OCI-LY1 (cell line): ENCODE results near the gene PVR.

Experiments used
- H2AFZ ChIP-seq: fragments of 200-600 bp; sonication (generic), shearing (Covaris generic); 2 replicates; pipeline ENCODE4 v1.6.0; 2014; ENCODE audit warnings: antibody characterized with exemption, mild to moderate bottlenecking, low read length
- H3F3A ChIP-seq: fragments of 200-600 bp; sonication (generic), shearing (Covaris generic); 2 replicates; pipeline ENCODE4 v1.6.0; 2014; ENCODE audit warnings: mild to moderate bottlenecking, antibody characterized with exemption, low read length, moderate library complexity; ENCODE audit not compliant: insufficient read depth
- H3K27ac ChIP-seq: fragments of 200-600 bp; sonication (generic); 2 replicates; pipeline ENCODE4 v1.5.1; 2014; ENCODE audit warnings: low read length, mixed run types, mild to moderate bottlenecking, low read depth; ENCODE audit not compliant: poor library complexity, severe bottlenecking
- H3K27me3 ChIP-seq: fragments of 200-600 bp; sonication (generic); 2 replicates; pipeline ENCODE4 v1.6.0; 2014; ENCODE audit warnings: antibody characterized with exemption, mild to moderate bottlenecking, low read length, moderate library complexity; ENCODE audit not compliant: insufficient read depth
- H3K36me3 ChIP-seq: fragments of 200-600 bp; sonication (generic); 2 replicates; pipeline ENCODE4 v1.6.1; 2014; ENCODE audit warnings: mild to moderate bottlenecking, antibody characterized with exemption, low read length, moderate library complexity, mixed read lengths; ENCODE audit not compliant: insufficient read depth
- H3K4me1 ChIP-seq: fragments of 200-600 bp; sonication (generic); 2 replicates; pipeline ENCODE4 v1.5.1; 2014; ENCODE audit warnings: mild to moderate bottlenecking, low read length, moderate library complexity; ENCODE audit not compliant: insufficient read depth, severe bottlenecking
- H3K4me2 ChIP-seq: fragments of 200-600 bp; sonication (generic), shearing (Covaris generic); 2 replicates; pipeline ENCODE4 v1.6.1; 2014; ENCODE audit warnings: low read length
- H3K4me3 ChIP-seq: fragments of 200-600 bp; sonication (generic); 2 replicates; pipeline ENCODE4 v1.5.1; 2014; ENCODE audit warnings: low read length, low read depth, mild to moderate bottlenecking, mixed read lengths; ENCODE audit not compliant: poor library complexity, severe bottlenecking
- H3K79me2 ChIP-seq: fragments of 200-600 bp; shearing (Covaris generic); 2 replicates; pipeline ENCODE4 v1.6.1; 2016; ENCODE audit warnings: mixed run types, low read length, mixed read lengths; ENCODE audit not compliant: insufficient read depth
- H3K9ac ChIP-seq: fragments of 200-600 bp; sonication (generic), shearing (Covaris generic); 2 replicates; pipeline ENCODE4 v1.6.1; 2014; ENCODE audit warnings: mild to moderate bottlenecking, low read length, mixed read lengths
- H3K9me2 ChIP-seq: fragments of 200-600 bp; sonication (generic), shearing (Covaris generic); 2 replicates; pipeline ENCODE4 v1.6.1; 2014; ENCODE audit warnings: low read depth, mild to moderate bottlenecking, low read length, mixed read lengths
- H3K9me3 ChIP-seq: fragments of 200-600 bp; shearing (Covaris generic); 2 replicates; pipeline ENCODE4 v1.6.1; 2014; ENCODE audit warnings: low read length, mixed read lengths
- H4K20me1 ChIP-seq: fragments of 200-600 bp; sonication (generic), shearing (Covaris generic); 2 replicates; pipeline ENCODE4 v1.6.0; 2016; ENCODE audit warnings: mild to moderate bottlenecking, low read length; ENCODE audit not compliant: insufficient read depth
- EZH2 ChIP-seq: fragments of 200-600 bp; sonication (generic), shearing (Covaris generic); IDR thresholded peaks from 2 replicates; pipeline ENCODE4 v1.8.0; 2017; ENCODE audit warnings: borderline replicate concordance, mixed run types, mild to moderate bottlenecking, antibody characterized with exemption, low read length, moderate library complexity, mixed read lengths
- TF ChIP-seq, protein P1 (sequence below): fragments of 200-600 bp; sonication (generic), shearing (Covaris generic); IDR thresholded peaks from 2 replicates; pipeline ENCODE4 v1.5.1; 2017; ENCODE audit warnings: mild to moderate bottlenecking, antibody characterized with exemption, low read length, moderate library complexity, mixed read lengths

PVR gene

DNA sequence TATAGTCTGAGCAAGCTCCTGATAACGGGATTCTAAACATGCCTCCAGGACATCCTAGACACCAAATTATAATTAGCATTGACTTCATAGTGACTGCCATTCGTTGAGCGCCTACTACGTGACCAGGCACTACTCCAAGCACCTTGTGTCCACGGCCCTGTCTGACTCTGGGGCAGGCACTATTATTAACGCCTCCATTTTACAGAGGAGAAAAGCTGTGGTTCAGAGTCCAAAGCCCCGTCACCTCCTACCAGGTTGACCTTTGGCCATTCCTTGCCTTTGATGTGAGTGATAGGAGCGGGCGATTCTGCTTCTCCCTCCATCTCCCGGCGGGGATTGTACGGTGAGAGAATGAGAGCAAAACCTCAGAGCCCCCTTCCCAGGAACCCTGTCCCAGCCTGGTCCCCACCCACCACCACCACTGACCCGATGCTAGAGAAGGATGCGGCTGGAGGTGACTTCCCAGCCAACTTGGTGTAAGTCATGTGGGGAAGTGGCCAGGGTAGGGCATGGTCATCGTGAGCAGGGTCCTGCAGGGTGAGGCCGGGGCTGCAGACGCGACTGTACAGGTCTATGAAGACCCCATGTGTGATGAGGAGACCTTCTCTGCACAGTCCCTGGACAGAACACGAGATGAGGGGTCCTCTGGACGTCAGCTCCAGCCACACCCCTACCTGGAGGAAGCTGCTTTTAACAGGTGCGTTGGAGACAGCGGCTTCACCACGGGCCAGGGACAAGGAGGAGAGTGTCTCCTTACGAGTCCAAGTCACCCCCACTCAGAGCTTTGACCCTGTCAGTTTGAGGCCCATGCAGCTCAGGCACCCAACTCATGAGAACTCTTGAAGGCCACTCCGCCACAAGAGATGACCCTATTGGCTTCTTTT, 30.2 kb upstream of the PVR start, which contains the start of gene IGSF23:
TSS of gene IGSF23 (plus strand) at position 269 of the 884 bp plus-strand sequence. CDS start at position 352, 83 bp downstream.
- Histone ChIP-seq H3K4me2 (no peak within 1 kb of the TSS), H3K36me3 (no peaks in the 10 kb centered on the region), H3K9me3 (no peaks in the 10 kb centered on the region), H4K20me1 (no peaks in the 10 kb centered on the region), H2AFZ (no peak within 1 kb of the TSS), H3K79me2 (no peaks in the 10 kb centered on the region), H3K4me3 (no peak within 1 kb of the TSS), H3F3A (no peaks in the 10 kb centered on the region), H3K27me3 (no peaks in the 10 kb centered on the region), H3K9me2 (no peaks in the 10 kb centered on the region), H3K27ac (no peak within 1 kb of the TSS), H3K4me1 (no peaks in the 10 kb centered on the region), H3K9ac (no peak within 1 kb of the TSS)
- no peak for TF ChIP-seq EZH2

DNA sequence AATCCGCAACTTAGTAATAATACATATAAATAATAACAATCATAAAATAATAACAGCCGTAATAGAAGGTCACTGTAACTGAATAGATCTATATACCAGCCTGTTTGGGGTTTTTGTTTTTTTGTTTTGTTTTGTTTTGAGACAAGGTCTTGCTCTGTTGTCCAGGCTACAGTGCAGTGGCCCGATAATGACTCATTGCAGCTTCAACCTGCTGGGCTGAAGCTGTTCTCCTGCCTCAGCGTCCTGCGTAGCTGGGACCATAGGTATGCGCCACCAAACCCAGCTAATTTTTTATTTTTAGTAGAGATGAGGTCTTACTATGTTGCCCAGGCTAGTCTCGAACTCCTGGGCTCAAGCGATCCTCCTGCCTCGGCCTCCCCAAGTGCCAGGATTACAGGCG, 29.4 kb upstream of the PVR start:
- H3K27ac ChIP-seq: no peak overlapping the region
- H3K9me3 ChIP-seq: no peaks in the 10 kb centered on the region
- H3K4me2 ChIP-seq: no peak overlapping the region
- H3K4me3 ChIP-seq: no peak overlapping the region
- H3K4me1 ChIP-seq: no peaks in the 10 kb centered on the region
- H3K27me3 ChIP-seq: no peaks in the 10 kb centered on the region
- no peaks in the 10 kb centered on the region for H4K20me1 ChIP-seq
- no peak overlapping the region for H3K9ac ChIP-seq
- TF ChIP-seq, protein P1, sequence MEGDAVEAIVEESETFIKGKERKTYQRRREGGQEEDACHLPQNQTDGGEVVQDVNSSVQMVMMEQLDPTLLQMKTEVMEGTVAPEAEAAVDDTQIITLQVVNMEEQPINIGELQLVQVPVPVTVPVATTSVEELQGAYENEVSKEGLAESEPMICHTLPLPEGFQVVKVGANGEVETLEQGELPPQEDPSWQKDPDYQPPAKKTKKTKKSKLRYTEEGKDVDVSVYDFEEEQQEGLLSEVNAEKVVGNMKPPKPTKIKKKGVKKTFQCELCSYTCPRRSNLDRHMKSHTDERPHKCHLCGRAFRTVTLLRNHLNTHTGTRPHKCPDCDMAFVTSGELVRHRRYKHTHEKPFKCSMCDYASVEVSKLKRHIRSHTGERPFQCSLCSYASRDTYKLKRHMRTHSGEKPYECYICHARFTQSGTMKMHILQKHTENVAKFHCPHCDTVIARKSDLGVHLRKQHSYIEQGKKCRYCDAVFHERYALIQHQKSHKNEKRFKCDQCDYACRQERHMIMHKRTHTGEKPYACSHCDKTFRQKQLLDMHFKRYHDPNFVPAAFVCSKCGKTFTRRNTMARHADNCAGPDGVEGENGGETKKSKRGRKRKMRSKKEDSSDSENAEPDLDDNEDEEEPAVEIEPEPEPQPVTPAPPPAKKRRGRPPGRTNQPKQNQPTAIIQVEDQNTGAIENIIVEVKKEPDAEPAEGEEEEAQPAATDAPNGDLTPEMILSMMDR: no peak
- no peaks in the 10 kb centered on the region for H3K9me2 ChIP-seq
- no peaks in the 10 kb centered on the region for H3K36me3 ChIP-seq
- no peak overlapping the region for H2AFZ ChIP-seq
- H3F3A ChIP-seq: no peaks in the 10 kb centered on the region
- no peaks in the 10 kb centered on the region for H3K79me2 ChIP-seq

DNA sequence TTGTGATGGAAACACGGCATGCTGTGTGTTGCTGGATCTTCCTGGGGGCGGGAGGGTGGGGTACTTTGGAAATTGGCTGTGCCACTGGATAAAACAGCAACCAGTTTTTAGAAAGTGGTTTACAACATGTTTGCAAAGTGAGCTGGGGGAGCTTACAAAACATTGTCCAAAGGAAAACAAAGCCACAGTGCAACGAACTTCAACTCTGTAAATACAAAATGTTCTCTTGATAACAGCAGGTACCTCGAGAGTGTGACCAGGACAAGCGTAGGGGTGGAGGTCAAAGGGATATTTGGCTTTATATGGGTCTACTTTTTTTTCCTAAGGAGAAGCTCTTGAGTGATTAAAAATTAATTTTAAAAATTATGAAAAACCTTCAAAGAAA, 27.9 kb upstream of the PVR start:
- H3K9me3 ChIP-seq: no peaks in the 10 kb centered on the region
- no peaks in the 10 kb centered on the region for H3K9me2 ChIP-seq
- no peaks in the 10 kb centered on the region for H4K20me1 ChIP-seq
- no peaks in the 10 kb centered on the region for H3K27me3 ChIP-seq
- no peak for TF ChIP-seq EZH2
- TF ChIP-seq, protein P1: no peak
- H3K36me3 ChIP-seq: no peaks in the 10 kb centered on the region
- H3K79me2 ChIP-seq: no peaks in the 10 kb centered on the region
- H3K4me2 ChIP-seq: no peak overlapping the region
- no peak overlapping the region for H3K4me3 ChIP-seq
- no peak overlapping the region for H3K9ac ChIP-seq
- H2AFZ ChIP-seq: no peak overlapping the region
- no peaks in the 10 kb centered on the region for H3F3A ChIP-seq
- no peaks in the 10 kb centered on the region for H3K4me1 ChIP-seq
- no peak overlapping the region for H3K27ac ChIP-seq
